ENCODE measurements around the gene SRP54.
"Not testable (repeated sequence)": the region's sequence is repeated elsewhere in the genome, so short reads cannot be mapped to it uniquely, and the experiment has no call there.

The SRP54 gene

GRCh38 chr14:34982421-34983147 is at the start of gene SRP54:
SRP54 (plus strand) TSS chr14:34982992; CDS start chr14:34996710, 13,718 bp downstream.
- peak; percentile 100 for DNase-seq (ENCODE audit: low read depth)

GRCh38 chr14:34933301-34933700 is 49.5 kb upstream of the SRP54 start:
- no peak for DNase-seq (ENCODE audit: low read depth)

GRCh38 chr14:34935488-34935887 is 47.3 kb upstream of the SRP54 start:
- no peak for DNase-seq (ENCODE audit: low read depth)

- DNase-seq (ENCODE audit: low read depth) = no peak
Observed at GRCh38 chr14:34937442-34937841, 45.4 kb upstream of the SRP54 start.

- DNase-seq (ENCODE audit: low read depth) = no peak
Observed at GRCh38 chr14:34937876-34938275, 44.9 kb upstream of the SRP54 start.

- DNase-seq (ENCODE audit: low read depth) = no peak
Observed at GRCh38 chr14:34943506-34943905, 39.3 kb upstream of the SRP54 start.

- DNase-seq (ENCODE audit: low read depth) = no peak
Observed at GRCh38 chr14:34944744-34945143, 38.0 kb upstream of the SRP54 start.

GRCh38 chr14:34946699-34947098 is 36.1 kb upstream of the SRP54 start:
- DNase-seq (ENCODE audit: low read depth) = no peak

GRCh38 chr14:34951286-34951685 is 31.5 kb upstream of the SRP54 start:
- DNase-seq (ENCODE audit: low read depth) = no peak

GRCh38 chr14:34956931-34957330 is 25.9 kb upstream of the SRP54 start:
- DNase-seq (ENCODE audit: low read depth) = no peak

GRCh38 chr14:34957771-34958286 is 25.0 kb upstream of the SRP54 start:
- DNase-seq (ENCODE audit: low read depth) = no peak

- DNase-seq (ENCODE audit: low read depth) = not testable (repeated sequence)
Observed at GRCh38 chr14:34962106-34962505, 20.7 kb upstream of the SRP54 start.

- DNase-seq (ENCODE audit: low read depth) = no peak
Observed at GRCh38 chr14:34964977-34965764, 17.6 kb upstream of the SRP54 start.

- no peak for DNase-seq (ENCODE audit: low read depth)
Observed at GRCh38 chr14:34965912-34966311, 16.9 kb upstream of the SRP54 start.

- DNase-seq (ENCODE audit: low read depth) = no peak
Observed at GRCh38 chr14:34966413-34966812, 16.4 kb upstream of the SRP54 start.

GRCh38 chr14:34970665-34971064 is 12.1 kb upstream of the SRP54 start:
- no peak for DNase-seq (ENCODE audit: low read depth)

- no peak for DNase-seq (ENCODE audit: low read depth)
Observed at GRCh38 chr14:34971381-34971780, 11.4 kb upstream of the SRP54 start.

GRCh38 chr14:34971801-34972200 is 11.0 kb upstream of the SRP54 start:
- DNase-seq (ENCODE audit: low read depth) = no peak

GRCh38 chr14:34978444-34978843 is 4.3 kb upstream of the SRP54 start:
- no peak for DNase-seq (ENCODE audit: low read depth)

GRCh38 chr14:34980337-34980900 is 2.4 kb upstream of the SRP54 start:
- DNase-seq (ENCODE audit: low read depth) = no peak

GRCh38 chr14:34981743-34982420 is 910 bp upstream of the SRP54 start:
- DNase-seq (ENCODE audit: low read depth) = peak; percentile 33

GRCh38 chr14:34983148-34983760 is 462 bp downstream of the SRP54 start:
- DNase-seq (ENCODE audit: low read depth) = no peak
